Naive B cell (primary cell): ENCODE results near the gene MDM2. TPM values are rescaled to one million over a fixed set of nuclear protein-coding genes. Genes with fewer than 3 reads are reported as not detected.

ENCODE experiments used
- ATAC-seq, 2 donors: fragments of 150-1000 bp; cut with Tn5 transposase; 2 replicates each; pipeline ENCODE4 v1.10.0; 2021; ENCODE audit warnings: low read depth in 2 of 2, mild to moderate bottlenecking in 2 of 2, moderate library complexity in 2 of 2
- DNase-seq: peaks from one replicate; pipeline ENCODE4 v3.0.0; 2022
- H3K27ac Mint-ChIP-seq, 6 donors: one replicate each; pipeline ENCODE4 v1.8.0; 2020 to 2022; ENCODE audit warnings: mild to moderate bottlenecking in 6 of 6, mixed read lengths in 6 of 6, moderate library complexity in 5 of 6, inconsistent platforms in 2 of 6
- H3K27me3 Mint-ChIP-seq, 3 donors: one replicate each; pipeline ENCODE4 v1.8.0; 2021 to 2022; ENCODE audit warnings: mixed read lengths in 3 of 3, mild to moderate bottlenecking in 1 of 3
- H3K36me3 Mint-ChIP-seq, 2 donors: one replicate each; pipeline ENCODE4 v1.8.0; 2020 to 2022; ENCODE audit warnings: mixed read lengths in 2 of 2, inconsistent platforms in 1 of 2, mild to moderate bottlenecking in 1 of 2
- H3K4me1 Mint-ChIP-seq, 3 donors: one replicate each; pipeline ENCODE4 v1.8.0; 2020 to 2022; ENCODE audit warnings: mixed read lengths in 3 of 3, inconsistent platforms in 1 of 3, mild to moderate bottlenecking in 1 of 3, moderate library complexity in 1 of 3
- H3K4me3 Mint-ChIP-seq, 8 donors: one replicate each; pipeline ENCODE4 v1.8.0; 2020 to 2022; ENCODE audit warnings: mild to moderate bottlenecking in 8 of 8, mixed read lengths in 8 of 8, moderate library complexity in 8 of 8, inconsistent platforms in 2 of 8
- H3K9me3 Mint-ChIP-seq, 7 donors: one replicate each; pipeline ENCODE4 v1.8.0; 2020 to 2022; ENCODE audit warnings: mixed read lengths in 7 of 7, mild to moderate bottlenecking in 5 of 7, inconsistent platforms in 2 of 7, moderate library complexity in 1 of 7
- polyA plus RNA-seq, 6 donors: library from polyadenylated mRNA; unstranded; fragments of 300-500 nt; fragmentation: Illumina TruSeq; gene quantifications; one replicate each; pipeline ENCODE4 v1.2.3, GENCODE V29; 2021; ENCODE audit warnings: low read depth in 6 of 6

MDM2 gene
- polyA plus RNA-seq, 6 donors from 2014 or later: 21.6 to 31.1 (median 25.6) TPM

- H3K4me3 Mint-ChIP-seq: no peak overlapping the region
- ATAC-seq (no peak), DNase-seq (no peak)
- no peaks in the 10 kb centered on the region for H3K4me1 Mint-ChIP-seq
- H3K9me3 Mint-ChIP-seq: no peaks in the 10 kb centered on the region
- H3K36me3 Mint-ChIP-seq: peaks cover 3 to 14% of the 10 kb centered on the region in 2 donors
- H3K27me3 Mint-ChIP-seq: no peaks in the 10 kb centered on the region
- H3K27ac Mint-ChIP-seq: peak overlapping the region in 1 of 6 donors; percentile 76
These were observed 36.4 kb downstream of the MDM2 start for GRCh38 chr12:68844318-68844745.

GRCh38 chr12:68844788-68845695 lies 37.1 kb downstream of the MDM2 start:
- Mint-ChIP-seq H3K36me3 (peaks cover 0 to 14% of the 10 kb centered on the region in 2 donors), H3K9me3 (no peaks in the 10 kb centered on the region), H3K4me3 (no peak overlapping the region), H3K4me1 (no peaks in the 10 kb centered on the region), H3K27me3 (no peaks in the 10 kb centered on the region), H3K27ac (peak overlapping the region in 1 of 6 donors; percentile 1)
- ATAC-seq: no peak
- DNase-seq: no peak

- Mint-ChIP-seq H3K27me3 (no peaks in the 10 kb centered on the region), H3K27ac (no peak overlapping the region), H3K36me3 (peaks cover 0 to 8% of the 10 kb centered on the region in 2 donors), H3K4me3 (no peak overlapping the region), H3K4me1 (no peaks in the 10 kb centered on the region), H3K9me3 (no peaks in the 10 kb centered on the region)
- no peak for ATAC-seq
- no peak for DNase-seq
These were observed 38.8 kb downstream of the MDM2 start for GRCh38 chr12:68846811-68847210.

- H3K9me3 Mint-ChIP-seq: no peaks in the 10 kb centered on the region
- no peaks in the 10 kb centered on the region for H3K36me3 Mint-ChIP-seq
- no peaks in the 10 kb centered on the region for H3K4me1 Mint-ChIP-seq
- ATAC-seq: no peak
- no peak overlapping the region for H3K4me3 Mint-ChIP-seq
- no peaks in the 10 kb centered on the region for H3K27me3 Mint-ChIP-seq
- no peak overlapping the region for H3K27ac Mint-ChIP-seq
- DNase-seq: no peak
These were observed 42.4 kb downstream of the MDM2 start for GRCh38 chr12:68850390-68850789.

GRCh38 chr12:68851592-68852306 lies 43.8 kb downstream of the MDM2 start:
- DNase-seq: no peak
- Mint-ChIP-seq H3K36me3 (peaks cover 0 to 8% of the 10 kb centered on the region in 2 donors), H3K27ac (no peak overlapping the region), H3K27me3 (no peaks in the 10 kb centered on the region), H3K9me3 (no peaks in the 10 kb centered on the region), H3K4me3 (no peak overlapping the region), H3K4me1 (no peaks in the 10 kb centered on the region)
- no peak for ATAC-seq

GRCh38 chr12:68853396-68854077 lies 45.6 kb downstream of the MDM2 start:
- no peak overlapping the region for H3K4me3 Mint-ChIP-seq
- no peak for DNase-seq
- no peak for ATAC-seq
- H3K9me3 Mint-ChIP-seq: no peaks in the 10 kb centered on the region
- no peak overlapping the region for H3K27ac Mint-ChIP-seq
- H3K4me1 Mint-ChIP-seq: no peaks in the 10 kb centered on the region
- peaks cover 0 to 8% of the 10 kb centered on the region in 2 donors for H3K36me3 Mint-ChIP-seq
- H3K27me3 Mint-ChIP-seq: no peaks in the 10 kb centered on the region

GRCh38 chr12:68854078-68854468 lies 46.1 kb downstream of the MDM2 start:
- H3K27ac Mint-ChIP-seq: no peak overlapping the region
- no peaks in the 10 kb centered on the region for H3K4me1 Mint-ChIP-seq
- DNase-seq (no peak), ATAC-seq (no peak)
- no peak overlapping the region for H3K4me3 Mint-ChIP-seq
- peaks cover 0 to 8% of the 10 kb centered on the region in 2 donors for H3K36me3 Mint-ChIP-seq
- no peaks in the 10 kb centered on the region for H3K9me3 Mint-ChIP-seq
- no peaks in the 10 kb centered on the region for H3K27me3 Mint-ChIP-seq

- Mint-ChIP-seq H3K9me3 (no peaks in the 10 kb centered on the region), H3K4me1 (no peaks in the 10 kb centered on the region), H3K27me3 (no peaks in the 10 kb centered on the region), H3K36me3 (peaks cover 0 to 8% of the 10 kb centered on the region in 2 donors), H3K27ac (peak overlapping the region in 1 of 6 donors; percentile 43), H3K4me3 (no peak overlapping the region)
- no peak for ATAC-seq
- no peak for DNase-seq
These were observed 46.6 kb downstream of the MDM2 start for GRCh38 chr12:68854554-68854953.

- Mint-ChIP-seq H3K4me3 (no peak overlapping the region), H3K4me1 (no peaks in the 10 kb centered on the region), H3K27ac (peak overlapping the region in 1 of 6 donors; percentile 56), H3K36me3 (peaks cover 0 to 8% of the 10 kb centered on the region in 2 donors), H3K9me3 (no peaks in the 10 kb centered on the region), H3K27me3 (no peaks in the 10 kb centered on the region)
- ATAC-seq: no peak
- DNase-seq: no peak
These were observed 47.1 kb downstream of the MDM2 start for GRCh38 chr12:68855111-68855510.

GRCh38 chr12:68855771-68856170 lies 47.8 kb downstream of the MDM2 start:
- no peak for ATAC-seq
- Mint-ChIP-seq H3K4me1 (no peaks in the 10 kb centered on the region), H3K4me3 (no peak overlapping the region), H3K27ac (no peak overlapping the region), H3K27me3 (no peaks in the 10 kb centered on the region), H3K9me3 (no peaks in the 10 kb centered on the region), H3K36me3 (peaks cover 0 to 8% of the 10 kb centered on the region in 2 donors)
- no peak for DNase-seq

- Mint-ChIP-seq H3K4me1 (no peaks in the 10 kb centered on the region), H3K27ac (no peak overlapping the region)
These were observed 48.5 kb downstream of the MDM2 start for GRCh38 chr12:68856510-68856909.

GRCh38 chr12:68861890-68862289 lies 53.9 kb downstream of the MDM2 start:
- H3K9me3 Mint-ChIP-seq: no peaks in the 10 kb centered on the region
- DNase-seq: no peak
- peak; percentile 65 to 81 for ATAC-seq
- no peaks in the 10 kb centered on the region for H3K27me3 Mint-ChIP-seq
- H3K4me3 Mint-ChIP-seq: peak overlapping the region in 2 of 8 donors; percentile 52 to 53
- H3K27ac Mint-ChIP-seq: no peak overlapping the region
- H3K36me3 Mint-ChIP-seq: no peaks in the 10 kb centered on the region
- H3K4me1 Mint-ChIP-seq: peaks cover 0 to 7% (median 0%) of the 10 kb centered on the region in 3 donors

More at GRCh38 chr12:68856510-68856909, 48.5 kb downstream of the MDM2 start:
- peaks cover 0 to 8% of the 10 kb centered on the region in 2 donors for H3K36me3 Mint-ChIP-seq
- no peaks in the 10 kb centered on the region for H3K9me3 Mint-ChIP-seq
- no peaks in the 10 kb centered on the region for H3K27me3 Mint-ChIP-seq
- H3K4me3 Mint-ChIP-seq: no peak overlapping the region
- DNase-seq: no peak
- no peak for ATAC-seq

- ATAC-seq: no peak
- no peak for DNase-seq
- H3K27ac Mint-ChIP-seq: no peak overlapping the region
These were observed 55.3 kb downstream of the MDM2 start for GRCh38 chr12:68863109-68863770.

More at GRCh38 chr12:68863109-68863770, 55.3 kb downstream of the MDM2 start:
- Mint-ChIP-seq H3K9me3 (no peaks in the 10 kb centered on the region), H3K36me3 (no peaks in the 10 kb centered on the region), H3K27me3 (no peaks in the 10 kb centered on the region), H3K4me1 (peaks cover 0 to 7% (median 0%) of the 10 kb centered on the region in 3 donors), H3K4me3 (no peak overlapping the region)
